K562 (cell line): ENCODE data around the gene BPNT1. TPM values are rescaled to one million over a fixed set of nuclear protein-coding genes. Genes with fewer than 3 reads are reported as not detected.

Experiments
- ATF1 ChIP-seq, 2 experiments: fragments of 450-650 bp in 1 of 2; IDR thresholded peaks; 2 replicates each; pipeline ENCODE4 v1.6.1; 2016; ENCODE audit warnings: missing compliant biosample characterization in 1 of 2, missing genetic modification characterization in 1 of 2
- BRF1 ChIP-seq: IDR thresholded peaks from 3 replicates; pipeline ENCODE4 v1.6.1; 2011; ENCODE audit warnings: borderline replicate concordance, mild to moderate bottlenecking; ENCODE audit not compliant: insufficient read length; ENCODE audit errors: extremely low read depth
- C11orf30 ChIP-seq: fragments of 450-650 bp; IDR thresholded peaks from 2 replicates; pipeline ENCODE4 v1.6.1; 2016; ENCODE audit warnings: low read depth, mild to moderate bottlenecking
- CBFA2T3 ChIP-seq: fragments of 450-650 bp; IDR thresholded peaks from 2 replicates; pipeline ENCODE4 v1.6.1; 2017
- CHAMP1 ChIP-seq: fragments of 450-650 bp; IDR thresholded peaks from 2 replicates; pipeline ENCODE4 v1.6.1; 2016; ENCODE audit warnings: mild to moderate bottlenecking
- CHCHD3 ChIP-seq: fragments of 250-450 bp; sonication (Bioruptor Pico); IDR thresholded peaks from 2 replicates; pipeline ENCODE4 v2.1.2; 2022; ENCODE audit warnings: mild to moderate bottlenecking
- CREB1 ChIP-seq, 2 experiments: sonication (generic) in 1 of 2; formaldehyde crosslinking in 1 of 2; IDR thresholded peaks; 2 replicates each; pipeline versions ENCODE4 v1.6.1 to v1.8.0; 2012 to 2022; ENCODE audit warnings: inconsistent platforms in 1 of 2, mild to moderate bottlenecking in 1 of 2, missing genetic modification reagents in 1 of 2, moderate library complexity in 1 of 2
- FOXA1 ChIP-seq: fragments of 450-650 bp; IDR thresholded peaks from 2 replicates; pipeline ENCODE4 v1.6.1; 2016; ENCODE audit warnings: mild to moderate bottlenecking, borderline replicate concordance
- KDM4B ChIP-seq, 2 experiments: fragments of 450-650 bp in 1 of 2; sonication (generic) in 1 of 2; IDR thresholded peaks; 2 replicates each; pipeline ENCODE4 v1.6.1; 2016 to 2017; ENCODE audit warnings: borderline replicate concordance in 2 of 2, antibody characterized with exemption in 1 of 2, low read depth in 1 of 2, mild to moderate bottlenecking in 1 of 2
- MAFK ChIP-seq: IDR thresholded peaks from 2 replicates; pipeline ENCODE4 v1.6.1; 2011; ENCODE audit warnings: low read length, improper control_type of control experiment
- PYGO2 ChIP-seq: fragments of 450-650 bp; IDR thresholded peaks from 2 replicates; pipeline ENCODE4 v1.6.1; 2016; ENCODE audit warnings: mild to moderate bottlenecking, missing genetic modification characterization, moderate library complexity, missing compliant biosample characterization
- RCOR1 ChIP-seq, 2 experiments: IDR thresholded peaks; 2 replicates each; pipeline ENCODE4 v1.6.1; 2012; ENCODE audit warnings: low read depth in 2 of 2, low read length in 2 of 2, borderline replicate concordance in 1 of 2, improper control_type of control experiment in 1 of 2
- ZBTB11 ChIP-seq, 3 experiments: fragments of 200-800 bp in 1 of 3; fragments of 250-450 bp in 1 of 3; fragments of 450-650 bp in 1 of 3; sonication (Bioruptor Pico) in 1 of 3; sonication (Bioruptor generic) in 1 of 3; formaldehyde crosslinking in 1 of 3; IDR thresholded peaks; 2 replicates each; pipeline versions ENCODE4 v1.6.1 to v1.8.0; 2016 to 2022; ENCODE audit warnings: mild to moderate bottlenecking in 2 of 3, missing genetic modification characterization in 2 of 3, missing compliant biosample characterization in 1 of 3, moderate library complexity in 1 of 3
- ZNF124 ChIP-seq: sonication (generic); formaldehyde crosslinking; IDR thresholded peaks from 2 replicates; pipeline ENCODE4 v1.8.1; 2022; ENCODE audit warnings: missing genetic modification reagents
- ZNF780A ChIP-seq: fragments of 250-450 bp; sonication (Bioruptor Pico); IDR thresholded peaks from 2 replicates; pipeline ENCODE4 v1.5.0; 2021; ENCODE audit warnings: mild to moderate bottlenecking
- polyA plus RNA-seq, 8 experiments: library from polyadenylated mRNA; depleted of rRNA in 4 of 8; stranded (reverse) in 5 of 8; unstranded in 3 of 8; fragments of >200 nt; fragmentation: Nextera tagmentation in 2 of 8; fragmentation: Illumina TruSeq in 1 of 8; extraction: Ambion mirVana in 2 of 8; extraction: Trizol in 1 of 8; gene quantifications; 2 replicates each; pipeline versions ENCODE4 v1.2.1 to v1.2.3, GENCODE V29; 2011 to 2014; ENCODE audit warnings: inconsistent platforms in 1 of 8, missing spikeins in 1 of 8
- total RNA-seq, 7 experiments: library from RNA; depleted of rRNA in 6 of 7; stranded (reverse); fragments of >200 nt in 6 of 7; fragmentation: Illumina TruSeq in 2 of 7; extraction: Trizol in 2 of 7; gene quantifications; 2 replicates each; pipeline versions ENCODE4 v1.2.1 to v1.2.3, GENCODE V29; 2011 to 2021; ENCODE audit warnings: low replicate concordance in 1 of 7

The BPNT1 gene
- total and polyA plus RNA-seq, 9 of the 15 experiments (the other 6 are each of a cell fraction or from before 2014, with no cell fraction given) = 30.2 to 73.8 (median 40.5) TPM

- no peak for TF ChIP-seq ZBTB11 (CRISPR knock-in tag; IDR thresholded peaks at IDR 0.05)
- TF ChIP-seq MAFK = peak; percentile 62
- no peak for TF ChIP-seq CHAMP1
- TF ChIP-seq ATF1 (CRISPR knock-in tag; IDR thresholded peaks at IDR 0.05) = no peak
- no peak for TF ChIP-seq ATF1 (tag; IDR thresholded peaks at IDR 0.05)
- TF ChIP-seq ZNF780A = no peak
- TF ChIP-seq CBFA2T3 = no peak
- no peak for TF ChIP-seq RCOR1 (IDR thresholded peaks at IDR 0.05; ENCODE audit: borderline replicate concordance in 1 of 2, low read depth in 2 of 2, low read length in 2 of 2)
- no peak for TF ChIP-seq ZNF124 (CRISPR knock-in tag)
- no peak for TF ChIP-seq BRF1
- TF ChIP-seq C11orf30 = peak; percentile 62
- TF ChIP-seq CREB1 (IDR thresholded peaks at IDR 0.05) = no peak
- TF ChIP-seq CREB1 (CRISPR knock-in tag; IDR thresholded peaks at IDR 0.05) = no peak
- TF ChIP-seq FOXA1 = no peak
- no peak for TF ChIP-seq KDM4B (IDR thresholded peaks at IDR 0.05; ENCODE audit: borderline replicate concordance in 2 of 2, low read depth in 1 of 2)
- TF ChIP-seq CHCHD3 (CRISPR knock-in tag) = no peak
- TF ChIP-seq PYGO2 (tag) = no peak
Measured at GRCh38 chr1:220019071-220019470, 70.5 kb downstream of the BPNT1 start (continued).
